Heart right ventricle (tissue), 16 donors: ENCODE data around the gene REPIN1. TPM values are rescaled to one million over a fixed set of nuclear protein-coding genes. Genes with fewer than 3 reads are reported as not detected.

Experiments used
- ATAC-seq, 8 donors: fragments of 200-7000 bp; cut with Tn5 transposase; one replicate each; pipeline ENCODE4 v1.9.1; 2020; ENCODE audit warnings: mild to moderate bottlenecking in 8 of 8, moderate library complexity in 8 of 8, moderate number of reproducible peaks in 1 of 8
- DNase-seq, 2 donors: peaks; one replicate each; pipeline ENCODE4 v3.0.0-alpha.2; 2020
- H3K27ac ChIP-seq, 10 donors: fragments of 200-600 bp; sonication (generic) in 2 of 10; one replicate each; pipeline versions ENCODE4 v1.5.0 to v1.8.0; 2020 to 2022; ENCODE audit warnings: mild to moderate bottlenecking in 3 of 10
- H3K27me3 ChIP-seq, 7 donors: fragments of 200-600 bp; one replicate each; pipeline ENCODE4 v1.8.0; 2021 to 2022; ENCODE audit warnings: mild to moderate bottlenecking in 2 of 7
- H3K36me3 ChIP-seq, 9 donors: fragments of 200-600 bp; sonication (generic) in 1 of 9; one replicate each; pipeline versions ENCODE4 v1.5.0 to v1.8.0; 2020 to 2022; ENCODE audit warnings: mild to moderate bottlenecking in 2 of 9
- H3K4me1 ChIP-seq, 9 donors: fragments of 200-600 bp; sonication (generic) in 1 of 9; one replicate each; pipeline versions ENCODE4 v1.5.0 to v1.8.0; 2020 to 2022; ENCODE audit warnings: mild to moderate bottlenecking in 4 of 9
- H3K4me3 ChIP-seq, 10 donors: fragments of 200-600 bp; sonication (generic) in 2 of 10; one replicate each; pipeline versions ENCODE4 v1.5.0 to v1.8.0; 2020 to 2022; ENCODE audit warnings: mild to moderate bottlenecking in 7 of 10, moderate library complexity in 2 of 10
- H3K9me3 ChIP-seq, 11 donors: fragments of 200-600 bp in 10 of 11; sonication (generic) in 2 of 11; one replicate each; pipeline versions ENCODE4 v1.5.0 to v1.8.0; 2013 to 2022; ENCODE audit warnings: mild to moderate bottlenecking in 2 of 11, control low read depth in 1 of 11, moderate library complexity in 1 of 11
- WGBS, 2 donors: extraction: QIAGEN DNeasy Blood & Tissue Kit; methylation state at CpG; one replicate each; pipeline ENCODE4 v1.1.7; 2013; ENCODE audit warnings: inconsistent platforms in 1 of 2; 5-methylcytosine and 5-hydroxymethylcytosine counted together
- intact Hi-C, 10 donors: fragments of 100-400 bp; cut with DNase I; formaldehyde crosslinking; loops; one replicate each; pipeline versions ENCODE4 v1.11.1 to v1.14.2; 2022
- polyA plus RNA-seq, 2 donors: library from polyadenylated mRNA; stranded (reverse); fragments of 200-250 nt; gene quantifications; one replicate each; pipeline ENCODE4 v1.2.3, GENCODE V29; 2013
- total RNA-seq, 10 donors: library from RNA; stranded (reverse); fragmentation: NEBNext Ultra II Directional in 3 of 10; extraction: Animal tissue kit (Norgen Biotek cat#: 25700) in 3 of 10; gene quantifications; one replicate each; pipeline versions ENCODE4 v1.2.1 to v1.2.4, GENCODE V29; 2021 to 2023
- TF ChIP-seq, protein P1 (sequence below), 9 donors: fragments of 200-600 bp; sonication (generic) in 2 of 9; IDR thresholded peaks; one replicate each; pipeline versions ENCODE4 v1.5.0 to v1.8.0; 2021 to 2022; ENCODE audit warnings: antibody characterized with exemption in 9 of 9, mild to moderate bottlenecking in 5 of 9, moderate library complexity in 1 of 9
- donor health status: Arrhythmogenic right ventricular cardiomyopathy.
- donor health status: ischemic (EF 13 %, LVEDD 7.1; RV severe dilation, severe dysfunction).
- donor health status: healthy with polysubstance abuse.
- donor health status: DM: no; HTN: yes; CAD: no.
- donor health status: DM: no; HTN: no; CAD: no.
- donor health status: ischemic (EF 25% LVEDD 6.9; RV normal size, moderate dysfunction).
- donor health status: ischemic (EF 25% LVEDD 5.7; RV mildly dilated, moderate dysfunction).
- donor health status: healthy.
- donor health status: DM: yes; HTN: yes; CAD: no.
- donor health status: Ischemic cardiomyopathy.
- donor health status: ischemic (EF 35%, LVEDD 5.7; RV mildly dilated, moderate dysfunction).
- donor health status: nonischemic (EF 11% LVEDD 7.7; RV severe dilation, severe dysfunction).
- donor health status: DM: yes; HTN: yes; CAD: no.
- donor health status: PGD.
- donor health status: ischemic (EF 29% LVEDD 5.4; RV normal size, mild dysfunction).
- donor health status: nonischemic (EF 23%, LVEDD 6.1; RV moderate dilation, normal function).

REPIN1 gene
- total and polyA plus RNA-seq, 12 donors: 51.0 to 132 (median 109) TPM

- Histone ChIP-seq H3K4me3 (peak overlapping the region in 9 of 10 donors; percentile 33 to 57 (median 52)), H3K27ac (peak overlapping the region in 7 of 10 donors; percentile 19 to 72 (median 51)), H3K4me1 (peaks cover 0 to 31% (median 19%) of the 10 kb centered on the region in 9 donors), H3K27me3 (peaks cover 0 to 45% (median 30%) of the 10 kb centered on the region in 7 donors), H3K9me3 (peaks cover 0 to 16% (median 9%) of the 10 kb centered on the region in 11 donors), H3K36me3 (peaks cover 0 to 7% (median 0%) of the 10 kb centered on the region in 9 donors)
- peak; percentile 42 to 62 for DNase-seq
- TF ChIP-seq, protein P1, sequence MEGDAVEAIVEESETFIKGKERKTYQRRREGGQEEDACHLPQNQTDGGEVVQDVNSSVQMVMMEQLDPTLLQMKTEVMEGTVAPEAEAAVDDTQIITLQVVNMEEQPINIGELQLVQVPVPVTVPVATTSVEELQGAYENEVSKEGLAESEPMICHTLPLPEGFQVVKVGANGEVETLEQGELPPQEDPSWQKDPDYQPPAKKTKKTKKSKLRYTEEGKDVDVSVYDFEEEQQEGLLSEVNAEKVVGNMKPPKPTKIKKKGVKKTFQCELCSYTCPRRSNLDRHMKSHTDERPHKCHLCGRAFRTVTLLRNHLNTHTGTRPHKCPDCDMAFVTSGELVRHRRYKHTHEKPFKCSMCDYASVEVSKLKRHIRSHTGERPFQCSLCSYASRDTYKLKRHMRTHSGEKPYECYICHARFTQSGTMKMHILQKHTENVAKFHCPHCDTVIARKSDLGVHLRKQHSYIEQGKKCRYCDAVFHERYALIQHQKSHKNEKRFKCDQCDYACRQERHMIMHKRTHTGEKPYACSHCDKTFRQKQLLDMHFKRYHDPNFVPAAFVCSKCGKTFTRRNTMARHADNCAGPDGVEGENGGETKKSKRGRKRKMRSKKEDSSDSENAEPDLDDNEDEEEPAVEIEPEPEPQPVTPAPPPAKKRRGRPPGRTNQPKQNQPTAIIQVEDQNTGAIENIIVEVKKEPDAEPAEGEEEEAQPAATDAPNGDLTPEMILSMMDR (IDR thresholded peaks at IDR 0.05): peak in 1 of 9 donors; percentile 8
- peak; percentile 15 to 77 (median 56) for ATAC-seq
- intact Hi-C loops: no loop called here
- WGBS, 2 donors: 12 to 14% methylated on average over 37 to 39 of the region's 39 CpGs
Measured at GRCh38 chr7:150340024-150340749, 28.4 kb upstream of the REPIN1 start.

DNA sequence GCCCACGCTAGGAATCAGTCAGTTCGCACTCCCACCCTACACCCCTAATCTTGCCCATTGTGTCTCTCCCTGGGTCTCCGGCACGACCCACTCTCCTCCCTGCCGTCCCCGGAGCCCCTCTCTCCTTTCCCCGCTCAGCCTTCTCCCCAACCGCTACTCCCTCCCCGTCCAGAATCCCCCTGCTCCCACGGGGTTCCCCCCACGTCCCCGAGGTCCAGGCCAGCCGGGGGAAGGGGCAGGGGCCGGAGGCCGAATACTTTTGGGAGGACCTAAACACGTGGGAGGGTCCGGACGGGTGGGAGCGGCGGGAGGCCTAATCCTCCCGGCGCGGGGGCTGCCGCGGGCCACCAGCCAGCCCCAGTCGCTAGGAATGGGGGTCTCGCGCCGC, 27.8 kb upstream of the REPIN1 start:
- H3K27me3 ChIP-seq: peaks cover 0 to 45% (median 30%) of the 10 kb centered on the region in 7 donors
- intact Hi-C loops: no loop called here
- H3K4me3 ChIP-seq: peak overlapping the region in 9 of 10 donors; percentile 33 to 57 (median 52)
- peaks cover 0 to 16% (median 9%) of the 10 kb centered on the region in 11 donors for H3K9me3 ChIP-seq
- no peak for DNase-seq
- peaks cover 0 to 31% (median 13%) of the 10 kb centered on the region in 9 donors for H3K4me1 ChIP-seq
- H3K36me3 ChIP-seq: peaks cover 0 to 7% (median 0%) of the 10 kb centered on the region in 9 donors
- TF ChIP-seq, protein P1 (IDR thresholded peaks at IDR 0.05): no peak
- WGBS, 2 donors: 16 to 22% methylated on average over 29 of the region's 29 CpGs
- H3K27ac ChIP-seq: peak overlapping the region in 6 of 10 donors; percentile 26 to 72 (median 53)
- peak in 4 of 8 donors; percentile 2 to 22 (median 4) for ATAC-seq

DNA sequence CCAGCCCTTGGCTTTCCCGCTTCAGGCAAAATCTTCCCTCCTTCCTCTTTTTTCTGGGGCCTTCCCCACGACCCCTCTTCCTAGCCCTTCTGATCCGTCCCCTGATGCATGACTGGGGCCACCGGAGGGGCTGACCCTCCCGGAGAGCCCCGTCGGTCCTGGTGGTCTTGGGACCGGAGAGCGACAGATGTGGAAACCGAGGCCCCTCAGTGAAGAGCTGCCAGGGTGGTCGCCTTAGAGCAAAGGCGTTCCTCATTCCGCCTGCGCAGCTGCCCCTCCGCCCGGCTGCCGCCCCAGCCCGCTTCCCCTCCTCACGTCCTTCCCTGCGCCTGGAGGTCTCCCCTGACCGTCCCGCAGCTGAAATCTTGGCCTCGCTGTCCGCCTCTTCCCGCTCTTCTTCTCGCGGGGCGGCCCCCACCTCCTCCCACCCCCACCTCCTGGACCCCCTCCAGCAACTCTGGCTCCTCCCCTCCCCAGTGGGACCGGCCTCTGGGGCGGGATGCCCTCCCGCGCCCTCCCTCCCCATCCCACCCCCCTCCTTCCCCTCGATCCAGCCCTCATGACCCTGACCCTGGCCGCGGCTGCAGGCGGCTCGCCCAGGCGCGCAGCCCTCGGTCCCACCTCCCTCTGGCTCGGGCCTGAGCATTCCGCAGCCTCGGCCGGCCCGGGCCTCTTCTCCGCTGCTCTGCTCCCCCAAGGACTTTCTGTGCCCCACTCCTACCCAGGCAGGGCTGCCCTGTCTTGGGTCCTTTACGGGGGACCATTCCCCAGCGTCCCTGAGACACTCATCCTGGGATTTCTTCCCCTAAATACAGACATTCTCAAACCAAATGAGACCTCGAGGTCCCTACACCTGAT, 27.1 kb upstream of the REPIN1 start, which contains the start of gene RARRES2:
Gene RARRES2, minus strand, starts transcription at position 367 of the 858 bp plus-strand sequence. CDS start 1,020 bp downstream, outside the sequence.
- peaks cover 0 to 7% (median 0%) of the 10 kb centered on the region in 9 donors for H3K36me3 ChIP-seq
- DNase-seq (peak; percentile 43 to 65), ATAC-seq (peak; percentile 54 to 82 (median 78))
- H3K4me3 ChIP-seq: peak within 1 kb of the TSS in 9 of 10 donors; percentile 33 to 57 (median 52)
- peaks cover 0 to 47% (median 30%) of the 10 kb centered on the region in 7 donors for H3K27me3 ChIP-seq
- 8 to 10% methylated on average over 32 to 49 of the region's 49 CpGs for WGBS, 2 donors
- TF ChIP-seq, protein P1 (IDR thresholded peaks at IDR 0.05): no peak
- intact Hi-C loops: no loop called here
- H3K4me1 ChIP-seq: peaks cover 0 to 31% (median 13%) of the 10 kb centered on the region in 9 donors
- peaks cover 0 to 16% (median 9%) of the 10 kb centered on the region in 11 donors for H3K9me3 ChIP-seq
- peak within 1 kb of the TSS in 7 of 10 donors; percentile 19 to 72 (median 51) for H3K27ac ChIP-seq

GRCh38 chr7:150342121-150342408, 26.6 kb upstream of the REPIN1 start:
- DNase-seq (no peak), ATAC-seq (no peak)
- Histone ChIP-seq H3K4me1 (peaks cover 0 to 31% (median 13%) of the 10 kb centered on the region in 9 donors), H3K9me3 (peaks cover 0 to 16% (median 9%) of the 10 kb centered on the region in 11 donors), H3K4me3 (peak overlapping the region in 5 of 10 donors; percentile 40 to 57 (median 53)), H3K36me3 (peaks cover 0 to 4% (median 0%) of the 10 kb centered on the region in 9 donors), H3K27ac (peak overlapping the region in 2 of 10 donors; percentile 40 to 46), H3K27me3 (peaks cover 0 to 51% (median 30%) of the 10 kb centered on the region in 7 donors)
- intact Hi-C loops: no loop called here
- TF ChIP-seq, protein P1 (IDR thresholded peaks at IDR 0.05): no peak
- 83% methylated on average over 9 of the region's 9 CpGs for WGBS, 2 donors
